ENCODE measurements around the gene TLL2. TPM values are rescaled to one million over a fixed set of nuclear protein-coding genes. Genes with fewer than 3 reads are reported as not detected.

Gene TLL2
- total and polyA plus RNA-seq, 2 of the 4 experiments (the other 2 are of a cell fraction) = under 0.01 to 0.05 TPM

GRCh38 chr10:96470116-96470743, 43.5 kb downstream of the TLL2 start:
- in situ Hi-C loops (cut with MboI; ENCODE audit: low sequenced_read_pairs) (no loop called here), dilution Hi-C loops (cut with HindIII; ENCODE audit: low sequenced_read_pairs, unreplicated experiment) (no loop called here), intact Hi-C loops (cut with micrococcal nuclease) (no loop called here)
- no peaks in the 10 kb centered on the region for H3K9me1 ChIP-seq (ENCODE audit: insufficient read depth, low read length)
- no peaks in the 10 kb centered on the region for H3K36me3 ChIP-seq (ENCODE audit: control insufficient read depth, insufficient read depth, low read length)
- BruUV-seq (replicated peaks) = no TSS peak
- H2BK120ac ChIP-seq (ENCODE audit: low read depth, low read length) = no peak overlapping the region
- no peak overlapping the region for H3K23ac ChIP-seq (ENCODE audit: low read depth, low read length)
- no peak overlapping the region for H2AFZ ChIP-seq (replicated peaks; ENCODE audit: low read length, poor library complexity)
- no peak overlapping the region for H4K5ac ChIP-seq (ENCODE audit: low read depth, low read length)
- H3K56ac ChIP-seq (ENCODE audit: extremely low read depth, insufficient read depth, low read length) = no peak overlapping the region
- no peak overlapping the region for H4K8ac ChIP-seq (ENCODE audit: low read depth in 2 of 2, low read length in 2 of 2)
- no peak overlapping the region for H3K27ac ChIP-seq (ENCODE audit: insufficient read depth, low read length)
- no peaks in the 10 kb centered on the region for H3K9me3 ChIP-seq (ENCODE audit: control insufficient read depth, insufficient read depth, low read length)
- H3K14ac ChIP-seq (replicated peaks; ENCODE audit: low read depth, low read length) = no peak overlapping the region
- no peak overlapping the region for H2AK9ac ChIP-seq (replicated peaks; ENCODE audit: low read depth, low read length, poor library complexity)
- H2BK5ac ChIP-seq (ENCODE audit: low read depth, low read length, poor library complexity, severe bottlenecking) = no peak overlapping the region
- WGBS, 2 experiments (ENCODE audit: extremely low coverage in 2 of 2, insufficient read length in 1 of 2) = 20% methylated on average over 1 of the region's 4 CpGs; no CpG with 5 or more reads in 1 of the 2 experiments
- H3K27me3 ChIP-seq (ENCODE audit: control insufficient read depth, insufficient read depth, low read length) = peaks cover 10% of the 10 kb centered on the region
- DNase-seq (peak; percentile 25), ATAC-seq (ENCODE audit: low read depth) (peak; percentile 82)
- no peak overlapping the region for H3K4me2 ChIP-seq (ENCODE audit: low read depth, low read length)
- ChIA-PET CTCF (interaction anchor here (0.8 to 1.7 kb wide), 2 partner anchors 10 to 43 kb away, joined by 5 to 7 read pairs; partner anchors contain the start of gene TLL2), POLR2A (ENCODE audit: unreplicated experiment) (no interaction called here)
- no peak overlapping the region for H2BK20ac ChIP-seq (ENCODE audit: low read depth, low read length)
- H4K91ac ChIP-seq (ENCODE audit: insufficient read depth, low read depth, low read length) = no peak overlapping the region
- TF ChIP-seq FOS (IDR thresholded peaks at IDR 0.05; ENCODE audit: low read depth, low read length) = no peak
- TF ChIP-seq SMC3 (IDR thresholded peaks at IDR 0.05; ENCODE audit: low read depth, low read length) = peak; percentile 15; the same call in 1 of the 2 replicates
- TF ChIP-seq RFX5 (IDR thresholded peaks at IDR 0.05; ENCODE audit: low read depth, low read length) = no peak
- no peak for TF ChIP-seq RCOR1 (IDR thresholded peaks at IDR 0.05; ENCODE audit: insufficient replicate concordance, low read length)
- peak; percentile 29; the same call in 1 of the 2 replicates for TF ChIP-seq RAD21 (IDR thresholded peaks at IDR 0.05; ENCODE audit: low read length)
- TF ChIP-seq NFE2L2 (IDR thresholded peaks at IDR 0.05; ENCODE audit: low read depth, low read length) = no peak
- peak; percentile 44 for TF ChIP-seq CTCF (conservative IDR thresholded peaks at IDR 0.05; ENCODE audit: low read depth, low read length)
- H3K18ac ChIP-seq (ENCODE audit: low read depth, low read length) = no peak overlapping the region
- H2BK15ac ChIP-seq (ENCODE audit: low read depth, low read length) = no peak overlapping the region
- H3K4me1 ChIP-seq (ENCODE audit: control insufficient read depth, insufficient read depth, low read length) = no peaks in the 10 kb centered on the region
- H3K4ac ChIP-seq (ENCODE audit: low read depth, low read length) = no peak overlapping the region
- no peak overlapping the region for H3K4me3 ChIP-seq (ENCODE audit: insufficient read depth, low read depth, low read length)
- H3K79me1 ChIP-seq (ENCODE audit: low read depth in 1 of 2, low read length in 2 of 2) = no peaks in the 10 kb centered on the region
- H4K20me1 ChIP-seq (ENCODE audit: insufficient read depth, low read length) = no peaks in the 10 kb centered on the region
- no peak overlapping the region for H2AK5ac ChIP-seq (ENCODE audit: low read depth, low read length)
- no peak overlapping the region for H3K9ac ChIP-seq (ENCODE audit: low read depth, low read length)
